Activated CD8-positive, alpha-beta T cell treated with anti-CD3 and anti-CD28 coated beads, Interleukin-2, amount 10 ng/mL, durations not matched to agents 7 days and 5 days (primary cell): ENCODE measurements around the gene C11orf91. TPM values are rescaled to one million over a fixed set of nuclear protein-coding genes. Genes with fewer than 3 reads are reported as not detected.
"Not testable (repeated sequence)": the region's sequence is repeated elsewhere in the genome, so short reads cannot be mapped to it uniquely, and the experiment has no call there.

Experiments used
- ATAC-seq: fragments of 150-1000 bp; cut with Tn5 transposase; one replicate; pipeline ENCODE4 v1.10.0; 2021; ENCODE audit warnings: moderate library complexity
- CTCF ChIA-PET: fragments of 350-600 bp; sonication (Branson Sonifier 250); formaldehyde crosslinking; loops from one replicate; lab custom pipeline; 2021; ENCODE audit warnings: antibody characterized with exemption; lab: Charles Lee
- POLR2A ChIA-PET: fragments of 350-600 bp; sonication (Branson Sonifier 250); formaldehyde crosslinking; loops from one replicate; lab custom pipeline; 2021; ENCODE audit warnings: antibody characterized with exemption; lab: Charles Lee
- DNase-seq: peaks from one replicate; pipeline ENCODE4 v3.0.0-alpha.2; 2020
- H3K27ac Mint-ChIP-seq: one replicate; pipeline ENCODE4 v1.8.0; 2021; ENCODE audit warnings: mild to moderate bottlenecking, mixed read lengths
- H3K27me3 Mint-ChIP-seq: one replicate; pipeline ENCODE4 v1.8.0; 2021; ENCODE audit warnings: low read depth, mixed read lengths
- H3K36me3 Mint-ChIP-seq: one replicate; pipeline ENCODE4 v1.8.0; 2021; ENCODE audit warnings: low read depth, mixed read lengths
- H3K4me1 Mint-ChIP-seq: one replicate; pipeline ENCODE4 v1.8.0; 2021; ENCODE audit warnings: low read depth, mixed read lengths
- H3K4me3 Mint-ChIP-seq: one replicate; pipeline ENCODE4 v1.8.0; 2021; ENCODE audit warnings: mild to moderate bottlenecking, mixed read lengths
- H3K9me3 Mint-ChIP-seq: one replicate; pipeline ENCODE4 v1.8.0; 2022; ENCODE audit warnings: mixed read lengths; ENCODE audit not compliant: insufficient read depth
- total RNA-seq, 2 experiments: library from RNA; stranded (reverse); gene quantifications; one replicate each; pipeline ENCODE4 v1.2.3, GENCODE V29; 2021

C11orf91 gene
- total RNA-seq, 2 experiments from 2014 or later, result not detected

DNA sequence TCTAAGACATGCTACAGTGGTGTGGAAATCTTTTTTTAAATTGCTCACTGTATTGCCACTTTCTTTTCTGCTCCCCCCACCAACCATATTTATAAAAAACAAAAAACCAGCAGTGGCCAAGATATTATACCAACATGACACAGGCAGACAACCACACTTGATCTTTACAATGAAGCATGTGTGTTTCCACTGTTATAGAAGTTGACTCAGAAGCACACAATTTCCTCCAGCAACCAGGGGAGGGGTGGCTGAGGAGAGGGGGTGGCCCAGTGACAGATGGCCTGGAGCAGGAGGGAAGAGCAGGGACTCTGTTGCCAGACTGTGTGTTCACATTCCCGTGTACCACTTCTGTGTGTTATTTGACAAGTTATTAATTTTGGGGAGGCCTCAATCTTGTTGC, 20.8 kb upstream of the C11orf91 start:
- Mint-ChIP-seq H3K27ac (no peak overlapping the region), H3K36me3 (peaks cover 13% of the 10 kb centered on the region), H3K27me3 (no peaks in the 10 kb centered on the region), H3K4me1 (peaks cover 44% of the 10 kb centered on the region), H3K4me3 (no peak overlapping the region), H3K9me3 (no peaks in the 10 kb centered on the region)
- CTCF ChIA-PET, result interaction anchor here (3.6 kb wide), 1 partner anchor 21 kb away, joined by 21 read pairs; no protein-coding TSS in a partner anchor
- POLR2A ChIA-PET, result interaction anchor here (1.1 kb wide), 1 partner anchor 14 kb away, joined by 4 read pairs; no protein-coding TSS in a partner anchor
- ATAC-seq (no peak), DNase-seq (no peak)

DNA sequence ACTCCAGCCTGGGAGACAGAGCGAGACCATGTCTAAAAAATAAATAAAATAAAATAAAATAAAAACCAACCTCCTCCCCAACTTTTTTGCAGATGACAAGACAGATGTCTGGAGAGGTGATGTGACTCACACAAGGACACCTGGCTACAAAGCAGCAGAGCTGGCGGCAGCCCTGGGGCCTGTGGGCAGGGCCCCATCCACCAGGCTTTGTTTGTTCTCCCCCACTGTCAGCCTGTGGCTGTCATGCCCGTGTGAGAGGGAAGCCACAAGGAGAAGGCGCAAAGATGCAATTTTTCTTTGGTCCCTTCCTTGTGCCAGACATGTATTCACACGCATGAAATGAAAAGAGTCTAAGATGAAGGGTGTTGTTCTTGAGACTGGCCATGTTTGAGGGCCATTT, 19.0 kb upstream of the C11orf91 start:
- peaks cover 43% of the 10 kb centered on the region for H3K4me1 Mint-ChIP-seq
- no peak for ATAC-seq
- H3K9me3 Mint-ChIP-seq, result no peaks in the 10 kb centered on the region
- no peak overlapping the region for H3K4me3 Mint-ChIP-seq
- DNase-seq, result no peak
- CTCF ChIA-PET, result interaction anchor here (1.2 to 3.6 kb wide), 3 partner anchors 13 to 91 kb away, joined by 3 to 21 read pairs (median 3); no protein-coding TSS in a partner anchor
- H3K27me3 Mint-ChIP-seq, result no peaks in the 10 kb centered on the region
- no peak overlapping the region for H3K27ac Mint-ChIP-seq
- H3K36me3 Mint-ChIP-seq, result peaks cover 13% of the 10 kb centered on the region
- POLR2A ChIA-PET, result no interaction called here

DNA sequence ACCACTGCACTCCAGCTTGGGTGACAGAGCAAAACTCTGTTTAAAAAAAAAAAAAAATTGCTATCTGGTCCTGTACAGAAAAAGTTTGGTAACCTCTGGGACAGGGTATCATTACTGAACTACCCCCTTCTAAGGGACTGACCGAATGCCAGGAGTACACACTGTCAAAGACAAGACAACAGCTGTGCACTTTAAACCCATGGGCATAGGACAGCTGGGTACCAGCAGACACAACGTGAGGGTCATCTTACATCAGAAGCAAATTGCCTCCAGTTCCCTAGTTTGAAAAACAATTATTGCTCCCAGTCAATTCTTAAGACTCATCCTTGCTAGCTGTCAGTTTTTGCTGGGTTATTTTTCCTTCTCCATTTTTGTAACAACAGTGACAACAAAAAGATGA, 17.8 kb upstream of the C11orf91 start:
- H3K4me3 Mint-ChIP-seq, result no peak overlapping the region
- H3K27me3 Mint-ChIP-seq, result no peaks in the 10 kb centered on the region
- DNase-seq, result no peak
- ATAC-seq, result no peak
- CTCF ChIA-PET, result interaction anchor here (1.6 to 4.0 kb wide), 2 partner anchors 23 to 92 kb away, joined by 3 to 58 read pairs; no protein-coding TSS in a partner anchor
- no peaks in the 10 kb centered on the region for H3K9me3 Mint-ChIP-seq
- H3K4me1 Mint-ChIP-seq, result peaks cover 32% of the 10 kb centered on the region
- peaks cover 13% of the 10 kb centered on the region for H3K36me3 Mint-ChIP-seq
- H3K27ac Mint-ChIP-seq, result no peak overlapping the region
- POLR2A ChIA-PET, result no interaction called here

DNA sequence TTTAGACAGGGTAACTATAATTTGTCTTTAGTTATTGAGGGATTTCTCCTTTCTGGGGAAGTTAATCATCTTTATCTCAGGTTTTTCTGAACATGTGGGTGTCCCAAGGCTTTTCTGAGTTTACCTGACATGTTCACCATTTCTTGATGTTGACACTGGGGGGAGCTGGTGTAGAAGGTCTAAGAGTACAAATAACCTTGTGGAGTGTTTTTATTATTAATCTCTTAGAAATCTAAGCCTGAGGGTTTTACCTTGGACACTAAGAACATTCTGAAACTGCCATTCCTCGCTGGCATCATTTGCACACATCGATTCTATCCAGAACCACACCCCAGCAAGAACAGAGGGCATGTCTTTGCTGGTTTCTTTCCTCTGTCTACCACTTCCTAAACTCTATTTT, 15.6 kb upstream of the C11orf91 start:
- POLR2A ChIA-PET, result interaction anchor here (0.5 to 1.8 kb wide), 2 partner anchors 19 to 916 kb away, joined by 3 to 6 read pairs; no protein-coding TSS in a partner anchor
- no peaks in the 10 kb centered on the region for H3K27me3 Mint-ChIP-seq
- DNase-seq, result no peak
- no peaks in the 10 kb centered on the region for H3K9me3 Mint-ChIP-seq
- no peak overlapping the region for H3K27ac Mint-ChIP-seq
- no peak for ATAC-seq
- H3K4me1 Mint-ChIP-seq, result peaks cover 11% of the 10 kb centered on the region
- CTCF ChIA-PET, result interaction anchor here (0.8 to 4.0 kb wide), 18 partner anchors 8 to 116 kb away, joined by 3 to 58 read pairs (median 4); partner anchors contain the start of genes C11orf91 and CD59
- peaks cover 10% of the 10 kb centered on the region for H3K36me3 Mint-ChIP-seq
- no peak overlapping the region for H3K4me3 Mint-ChIP-seq

DNA sequence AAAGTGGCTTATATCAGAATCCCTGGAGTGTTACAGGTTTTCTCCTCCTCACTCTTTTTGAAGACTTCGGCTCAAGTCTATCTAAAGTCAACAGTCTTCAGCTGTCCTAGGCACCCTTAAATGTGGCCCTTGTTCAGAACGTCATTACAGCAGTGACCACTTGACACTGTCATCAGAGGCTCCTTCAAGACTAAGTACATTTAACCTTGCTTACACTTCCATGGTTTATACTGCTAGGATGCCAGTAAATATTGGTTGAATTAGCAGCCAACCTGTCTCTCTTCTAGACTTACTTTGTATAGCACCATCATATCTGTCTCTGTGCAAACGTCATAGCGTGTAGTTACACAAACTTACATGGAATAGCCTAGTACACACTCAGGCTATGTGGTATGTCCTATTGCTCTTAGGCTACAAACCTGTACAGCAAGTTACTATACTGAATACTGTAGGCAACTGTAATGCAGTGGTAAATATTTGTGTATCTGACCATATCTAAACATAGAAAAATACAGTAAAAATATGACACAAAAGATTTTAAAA, 13.3 kb upstream of the C11orf91 start:
- ChIA-PET CTCF (interaction anchor here (0.9 to 2.0 kb wide), 3 partner anchors 12 to 95 kb away, joined by 3 to 10 read pairs (median 4); no protein-coding TSS in a partner anchor), POLR2A (no interaction called here)
- H3K4me3 Mint-ChIP-seq, result no peak overlapping the region
- no peaks in the 10 kb centered on the region for H3K27me3 Mint-ChIP-seq
- ATAC-seq (no peak), DNase-seq (no peak)
- peaks cover 2% of the 10 kb centered on the region for H3K36me3 Mint-ChIP-seq
- H3K4me1 Mint-ChIP-seq, result no peaks in the 10 kb centered on the region
- no peaks in the 10 kb centered on the region for H3K9me3 Mint-ChIP-seq
- H3K27ac Mint-ChIP-seq, result no peak overlapping the region

DNA sequence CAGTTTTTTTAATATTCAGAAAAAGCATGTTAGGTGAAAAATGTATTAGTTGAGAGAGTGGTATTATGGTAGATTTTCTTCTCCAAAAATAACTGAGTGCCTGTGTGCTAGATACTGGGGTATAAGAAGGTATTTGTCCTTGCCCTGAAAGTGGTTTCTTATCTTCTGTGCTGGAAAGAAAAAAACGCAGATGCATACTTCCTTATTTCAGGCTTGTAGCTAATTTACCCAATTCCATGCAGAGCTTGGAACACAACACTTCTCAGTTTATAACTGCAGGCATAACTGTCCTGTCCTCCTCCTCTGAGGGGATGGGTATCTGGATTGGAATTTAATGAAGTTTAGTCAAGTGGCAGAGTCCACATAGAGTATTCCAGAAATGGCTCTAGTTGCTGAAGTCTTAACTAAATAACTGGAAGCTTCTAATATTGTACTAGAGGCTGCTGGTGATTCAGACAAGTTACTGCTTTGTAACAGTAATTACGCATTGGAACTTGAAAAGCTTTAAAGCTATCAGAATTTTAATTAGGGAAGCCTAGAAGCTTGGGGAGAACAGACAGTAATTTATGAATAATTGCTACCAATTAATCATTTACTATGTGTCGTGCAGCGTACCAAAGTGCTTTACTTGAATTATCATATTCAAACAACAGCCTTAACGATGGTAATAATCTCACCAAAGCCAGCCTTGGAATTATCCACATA, 12.7 kb upstream of the C11orf91 start:
- H3K27me3 Mint-ChIP-seq, result no peaks in the 10 kb centered on the region
- DNase-seq, result no peak
- CTCF ChIA-PET, result interaction anchor here (0.9 to 2.0 kb wide), 3 partner anchors 12 to 95 kb away, joined by 3 to 10 read pairs (median 4); no protein-coding TSS in a partner anchor
- no peak overlapping the region for H3K4me3 Mint-ChIP-seq
- ATAC-seq, result no peak
- peaks cover 3% of the 10 kb centered on the region for H3K36me3 Mint-ChIP-seq
- H3K9me3 Mint-ChIP-seq, result no peaks in the 10 kb centered on the region
- no peaks in the 10 kb centered on the region for H3K4me1 Mint-ChIP-seq
- POLR2A ChIA-PET, result no interaction called here
- no peak overlapping the region for H3K27ac Mint-ChIP-seq

DNA sequence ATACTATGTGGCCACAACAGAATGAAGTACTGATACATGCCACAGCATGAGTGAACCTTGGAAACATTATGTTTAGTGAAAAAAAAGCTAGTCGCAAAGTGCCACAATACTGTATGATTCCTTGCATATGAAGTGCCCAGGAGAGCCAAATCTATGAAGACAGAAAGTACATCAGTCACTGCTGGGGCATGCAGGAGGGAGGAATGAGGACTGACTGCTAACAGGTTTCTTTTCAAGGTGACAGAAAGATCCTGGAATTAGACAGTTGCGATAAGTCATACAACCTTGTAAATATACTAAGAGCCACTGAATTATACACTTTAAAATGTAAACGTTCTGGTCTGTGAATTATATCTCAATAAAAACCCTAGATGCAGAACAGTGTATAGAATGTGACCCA, 11.8 kb upstream of the C11orf91 start:
- ATAC-seq, result no peak
- Mint-ChIP-seq H3K27me3 (no peaks in the 10 kb centered on the region), H3K9me3 (no peaks in the 10 kb centered on the region), H3K36me3 (peaks cover 3% of the 10 kb centered on the region), H3K4me1 (no peaks in the 10 kb centered on the region), H3K27ac (no peak overlapping the region), H3K4me3 (no peak overlapping the region)
- ChIA-PET CTCF (no interaction called here), POLR2A (no interaction called here)
- DNase-seq, result no peak

DNA sequence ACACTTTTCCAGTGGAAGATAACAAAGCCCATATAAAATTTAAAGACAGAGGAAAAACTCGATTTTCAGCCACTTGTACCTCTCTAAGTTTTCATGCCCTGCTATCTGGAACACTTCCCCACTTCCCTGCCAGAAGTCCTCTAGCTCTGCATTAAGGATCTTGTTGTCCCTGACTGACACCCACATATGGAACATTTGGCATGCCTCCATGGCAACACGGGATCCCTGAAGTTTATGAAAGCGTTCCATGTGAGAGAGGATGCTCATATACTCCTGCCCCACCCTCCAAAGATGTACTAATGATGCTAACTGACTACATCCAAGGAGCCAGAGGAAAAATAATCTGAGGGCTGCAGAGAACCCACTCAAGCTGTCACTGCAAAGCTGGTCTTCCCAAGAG, 8.8 kb upstream of the C11orf91 start:
- CTCF ChIA-PET, result interaction anchor here (3.2 kb wide), 1 partner anchor 33 kb away, joined by 11 read pairs; no protein-coding TSS in a partner anchor
- ATAC-seq (no peak), DNase-seq (no peak)
- Mint-ChIP-seq H3K9me3 (no peaks in the 10 kb centered on the region), H3K27me3 (no peaks in the 10 kb centered on the region), H3K4me3 (no peak overlapping the region), H3K36me3 (peaks cover 3% of the 10 kb centered on the region), H3K4me1 (peaks cover 10% of the 10 kb centered on the region), H3K27ac (no peak overlapping the region)
- POLR2A ChIA-PET, result no interaction called here

DNA sequence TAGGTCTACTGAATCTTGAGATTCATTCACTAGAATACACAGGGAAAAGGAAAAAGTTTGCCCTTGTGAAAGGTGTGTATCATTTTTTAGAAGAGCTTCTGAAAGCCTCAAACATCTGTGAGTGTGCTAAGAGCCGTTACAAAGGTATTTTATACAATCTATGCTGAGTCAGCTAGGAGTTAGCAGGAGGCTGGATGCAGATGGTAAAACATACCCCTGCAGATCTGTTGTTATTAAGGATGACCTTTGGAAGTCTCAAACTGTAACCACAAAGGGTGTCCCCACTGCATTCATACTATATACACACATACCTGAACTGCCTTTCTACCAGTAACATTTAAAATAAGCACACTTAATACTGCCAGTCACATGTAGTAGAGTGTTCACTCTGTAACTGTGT, 8.4 kb upstream of the C11orf91 start:
- DNase-seq, result no peak

DNA sequence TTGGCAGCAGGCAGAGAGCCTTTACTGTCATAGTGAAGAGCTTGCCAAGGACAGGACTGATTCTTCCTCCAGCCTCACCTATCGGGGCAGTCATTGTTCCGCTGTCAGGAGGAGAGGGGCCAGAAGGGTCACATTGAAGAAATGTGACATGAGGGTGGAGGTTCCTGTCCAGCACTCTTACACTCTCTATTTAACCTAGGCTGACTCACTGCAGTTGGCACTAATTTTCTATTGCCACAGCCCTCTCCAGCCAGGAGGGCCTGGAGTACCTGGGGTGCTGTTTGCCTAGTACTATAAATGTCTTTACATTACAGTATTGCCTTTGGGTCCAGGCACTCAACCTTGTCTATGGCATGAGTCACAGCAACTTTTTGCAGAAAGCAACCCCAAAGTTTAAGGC, 7.2 kb upstream of the C11orf91 start:
- H3K27me3 Mint-ChIP-seq, H3K36me3 Mint-ChIP-seq, POLR2A ChIA-PET, H3K27ac Mint-ChIP-seq, DNase-seq, H3K4me3 Mint-ChIP-seq, H3K9me3 Mint-ChIP-seq, ATAC-seq: not testable (repeated sequence)
- CTCF ChIA-PET, result interaction anchor here (3.2 kb wide), 1 partner anchor 35 kb away, joined by 11 read pairs; no protein-coding TSS in a partner anchor
- H3K4me1 Mint-ChIP-seq, result peaks cover 10% of the 10 kb centered on the region

More for the DNA sequence above, 8.4 kb upstream of the C11orf91 start:
- ChIA-PET CTCF (interaction anchor here (3.2 kb wide), 1 partner anchor 33 kb away, joined by 11 read pairs; no protein-coding TSS in a partner anchor), POLR2A (interaction anchor here (0.6 kb wide), 1 partner anchor 471 kb away, joined by 3 read pairs; no protein-coding TSS in a partner anchor)
- Mint-ChIP-seq H3K9me3 (no peaks in the 10 kb centered on the region), H3K4me3 (no peak overlapping the region), H3K36me3 (peaks cover 3% of the 10 kb centered on the region), H3K4me1 (peaks cover 10% of the 10 kb centered on the region), H3K27me3 (no peaks in the 10 kb centered on the region), H3K27ac (no peak overlapping the region)
- ATAC-seq, result no peak

DNA sequence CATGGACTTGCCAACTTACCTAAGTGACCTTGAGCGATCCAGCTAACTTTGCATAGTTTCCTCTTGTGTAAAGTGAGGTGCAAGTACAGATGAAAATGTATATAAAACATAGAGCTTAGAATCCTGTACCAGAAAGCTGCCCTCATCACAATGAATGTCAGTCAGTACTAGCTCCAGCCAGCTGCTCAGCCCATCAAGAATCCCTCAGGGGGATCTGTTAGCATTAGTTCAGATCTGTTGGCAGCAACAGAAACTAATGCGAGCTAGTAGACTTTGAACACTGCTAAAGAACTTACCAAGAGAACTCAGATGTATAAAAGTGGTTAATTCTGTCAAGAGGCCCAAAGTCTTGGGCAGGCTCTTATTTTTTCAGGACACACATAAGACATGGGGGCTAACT, 6.3 kb upstream of the C11orf91 start:
- Mint-ChIP-seq H3K4me1 (peaks cover 10% of the 10 kb centered on the region), H3K9me3 (no peaks in the 10 kb centered on the region), H3K27ac (no peak overlapping the region), H3K4me3 (no peak overlapping the region), H3K36me3 (peaks cover 3% of the 10 kb centered on the region), H3K27me3 (peaks cover 2% of the 10 kb centered on the region)
- ChIA-PET POLR2A (no interaction called here), CTCF (interaction anchor here (1.9 to 3.2 kb wide), 2 partner anchors 9 to 35 kb away, joined by 11 to 12 read pairs; no protein-coding TSS in a partner anchor)
- DNase-seq (no peak), ATAC-seq (no peak)
